ENCODE measurements around the gene ATRX. TPM values are rescaled to one million over a fixed set of nuclear protein-coding genes. Genes with fewer than 3 reads are reported as not detected.
"Not testable (repeated sequence)": the region's sequence is repeated elsewhere in the genome, so short reads cannot be mapped to it uniquely, and the experiment has no call there.

The ATRX gene, protein sequence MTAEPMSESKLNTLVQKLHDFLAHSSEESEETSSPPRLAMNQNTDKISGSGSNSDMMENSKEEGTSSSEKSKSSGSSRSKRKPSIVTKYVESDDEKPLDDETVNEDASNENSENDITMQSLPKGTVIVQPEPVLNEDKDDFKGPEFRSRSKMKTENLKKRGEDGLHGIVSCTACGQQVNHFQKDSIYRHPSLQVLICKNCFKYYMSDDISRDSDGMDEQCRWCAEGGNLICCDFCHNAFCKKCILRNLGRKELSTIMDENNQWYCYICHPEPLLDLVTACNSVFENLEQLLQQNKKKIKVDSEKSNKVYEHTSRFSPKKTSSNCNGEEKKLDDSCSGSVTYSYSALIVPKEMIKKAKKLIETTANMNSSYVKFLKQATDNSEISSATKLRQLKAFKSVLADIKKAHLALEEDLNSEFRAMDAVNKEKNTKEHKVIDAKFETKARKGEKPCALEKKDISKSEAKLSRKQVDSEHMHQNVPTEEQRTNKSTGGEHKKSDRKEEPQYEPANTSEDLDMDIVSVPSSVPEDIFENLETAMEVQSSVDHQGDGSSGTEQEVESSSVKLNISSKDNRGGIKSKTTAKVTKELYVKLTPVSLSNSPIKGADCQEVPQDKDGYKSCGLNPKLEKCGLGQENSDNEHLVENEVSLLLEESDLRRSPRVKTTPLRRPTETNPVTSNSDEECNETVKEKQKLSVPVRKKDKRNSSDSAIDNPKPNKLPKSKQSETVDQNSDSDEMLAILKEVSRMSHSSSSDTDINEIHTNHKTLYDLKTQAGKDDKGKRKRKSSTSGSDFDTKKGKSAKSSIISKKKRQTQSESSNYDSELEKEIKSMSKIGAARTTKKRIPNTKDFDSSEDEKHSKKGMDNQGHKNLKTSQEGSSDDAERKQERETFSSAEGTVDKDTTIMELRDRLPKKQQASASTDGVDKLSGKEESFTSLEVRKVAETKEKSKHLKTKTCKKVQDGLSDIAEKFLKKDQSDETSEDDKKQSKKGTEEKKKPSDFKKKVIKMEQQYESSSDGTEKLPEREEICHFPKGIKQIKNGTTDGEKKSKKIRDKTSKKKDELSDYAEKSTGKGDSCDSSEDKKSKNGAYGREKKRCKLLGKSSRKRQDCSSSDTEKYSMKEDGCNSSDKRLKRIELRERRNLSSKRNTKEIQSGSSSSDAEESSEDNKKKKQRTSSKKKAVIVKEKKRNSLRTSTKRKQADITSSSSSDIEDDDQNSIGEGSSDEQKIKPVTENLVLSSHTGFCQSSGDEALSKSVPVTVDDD (N-terminal part only)
- total RNA-seq (2014; rRNA removed), result 64.0 and 73.0 TPM in 2 replicates
- percentile 93 among the genes with signal in this experiment for Bru-seq, nascent RNA
- percentile 85 among the genes with signal in this experiment for BruChase-seq, experiment 1, labeled RNA remaining after a 6-hour chase
- percentile 88 among the genes with signal in this experiment for BruChase-seq, experiment 2, labeled RNA remaining after a 2-hour chase
- long read RNA-seq, transcript ATRX-213 (10 exons, 3,071 nt), result major isoform, 22 of 345 reads
- long read RNA-seq, transcript ATRX-211 (8 exons, 1,860 nt), result minor isoform, 7 of 345 reads
- long read RNA-seq, partial matches to known transcripts, result 257 of 345 reads
- long read RNA-seq, other reads (novel, unspliced or antisense), result 59 of 345 reads

DNA sequence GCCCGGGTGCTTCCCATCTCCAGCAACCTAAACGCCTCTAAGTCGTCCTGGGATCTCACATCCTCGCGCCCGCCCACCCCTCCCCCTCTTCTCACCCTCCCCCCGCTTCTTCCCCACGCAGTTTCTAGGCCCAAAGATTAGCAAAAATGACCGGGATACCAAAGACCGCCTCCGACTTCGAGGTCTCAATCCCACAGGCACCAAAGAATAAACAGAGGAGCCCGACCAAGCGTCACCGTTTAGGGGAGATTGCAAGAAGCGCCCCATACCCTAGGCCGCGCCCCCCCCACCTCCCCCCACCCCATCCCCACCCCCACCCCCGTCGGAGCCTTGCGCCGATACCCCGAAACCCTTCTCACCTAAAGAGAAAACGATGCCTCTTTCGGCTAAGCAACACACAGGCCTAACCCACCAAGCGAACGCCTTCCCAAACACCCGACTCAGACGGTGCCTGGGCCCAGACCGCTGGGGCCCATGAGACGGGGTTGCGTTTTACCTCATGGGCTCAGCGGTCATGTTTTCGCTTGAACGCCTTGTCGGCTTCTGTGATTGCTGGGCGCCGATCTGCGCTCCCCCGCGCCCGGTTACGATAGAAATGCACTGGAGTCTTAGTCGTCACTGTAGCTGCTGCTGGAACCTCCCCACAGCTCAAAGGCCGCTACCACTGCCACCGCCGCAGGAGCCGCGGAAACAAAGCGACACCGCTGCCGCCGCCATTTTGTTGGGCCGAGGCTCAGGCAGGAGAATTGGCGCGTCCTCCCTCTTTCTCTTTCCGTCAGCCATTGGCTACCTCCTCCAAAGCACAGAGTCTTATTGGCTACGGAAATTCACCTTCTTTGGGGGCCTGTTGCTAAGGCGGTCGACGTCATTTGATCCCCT is at the start of gene ATRX:
Gene ATRX (minus strand): TSS at position 731 of the 879 bp plus-strand sequence. CDS start 215 bp downstream, at position 516.
- ATAC-seq (peak; percentile 85), DNase-seq (peak; percentile 81)
- H3K4me3 ChIP-seq (ENCODE audit: low read length), result peak within 1 kb of the TSS; percentile 100
- POLR2A ChIA-PET (ENCODE audit: unreplicated experiment), result no interaction called here
- CTCF ChIA-PET, result no interaction called here
- H2AFZ ChIP-seq (ENCODE audit: low read length), result peak within 1 kb of the TSS; percentile 98
- peak within 1 kb of the TSS; percentile 88 for H3K27ac ChIP-seq (ENCODE audit: low read length)
- H3K9me3 ChIP-seq (ENCODE audit: low read length), result no peaks in the 10 kb centered on the region
- peaks cover 62% of the 10 kb centered on the region for H3K79me2 ChIP-seq (ENCODE audit: low read length)
- peaks cover 22% of the 10 kb centered on the region for H3K4me1 ChIP-seq (ENCODE audit: insufficient read depth, low read length)
- peaks cover 42% of the 10 kb centered on the region for H4K20me1 ChIP-seq (ENCODE audit: low read length)
- 0 out of 2 replicates have a peak, but pooled peaks cover 2% of the 10 kb centered on the region for H3K36me3 ChIP-seq (ENCODE audit: low read depth, low read length)
- H3K9me2 ChIP-seq (replicated peaks; ENCODE audit: low read length), result no peaks in the 10 kb centered on the region
- H3K4me2 ChIP-seq (ENCODE audit: low read length), result peak within 1 kb of the TSS; percentile 93
- H3K9ac ChIP-seq (ENCODE audit: low read length), result peak within 1 kb of the TSS; percentile 96
- TF ChIP-seq EZH2 (IDR thresholded peaks at IDR 0.05; ENCODE audit: low read length, unreplicated experiment), result no peak
- no peak for TF ChIP-seq CTCF (conservative IDR thresholded peaks at IDR 0.05; ENCODE audit: low read depth, low read length)
- TF ChIP-seq EZH2phosphoT487 (IDR thresholded peaks at IDR 0.05; ENCODE audit: borderline replicate concordance, low read length), result no peak
- intact Hi-C loops (cut with micrococcal nuclease), result loop anchor here (5.0 to 10.0 kb wide), 2 partner anchors 111 to 112 kb away; partner anchors contain the start of genes COX7B and MAGT1
- BruUV-seq (replicated peaks), result no TSS peak
- H3F3A ChIP-seq (ENCODE audit: low read length, unreplicated experiment), result no peaks in the 10 kb centered on the region
- H3K27me3 ChIP-seq (ENCODE audit: low read length), result no peaks in the 10 kb centered on the region

GRCh38 chrX:77831544-77831943 is 45.5 kb upstream of the ATRX start:
- H4K20me1 ChIP-seq (ENCODE audit: low read length); BruUV-seq (replicated peaks); H3K27ac ChIP-seq (ENCODE audit: low read length); H3K27me3 ChIP-seq (ENCODE audit: low read length); H2AFZ ChIP-seq (ENCODE audit: low read length); H3K9me2 ChIP-seq (replicated peaks; ENCODE audit: low read length); intact Hi-C loops (cut with micrococcal nuclease); H3K4me2 ChIP-seq (ENCODE audit: low read length); CTCF ChIA-PET; H3F3A ChIP-seq (ENCODE audit: low read length, unreplicated experiment); H3K36me3 ChIP-seq (ENCODE audit: low read depth, low read length); H3K4me3 ChIP-seq (ENCODE audit: low read length); POLR2A ChIA-PET (ENCODE audit: unreplicated experiment); H3K4me1 ChIP-seq (ENCODE audit: insufficient read depth, low read length); H3K9me3 ChIP-seq (ENCODE audit: low read length); H3K9ac ChIP-seq (ENCODE audit: low read length); ATAC-seq; DNase-seq; H3K79me2 ChIP-seq (ENCODE audit: low read length): not testable (repeated sequence)

GRCh38 chrX:77821989-77822388 is 36.0 kb upstream of the ATRX start:
- POLR2A ChIA-PET (ENCODE audit: unreplicated experiment); CTCF ChIA-PET; H3K4me2 ChIP-seq (ENCODE audit: low read length); H3K4me3 ChIP-seq (ENCODE audit: low read length); H3K9me2 ChIP-seq (replicated peaks; ENCODE audit: low read length); H3K27me3 ChIP-seq (ENCODE audit: low read length); H3K9me3 ChIP-seq (ENCODE audit: low read length); H3K4me1 ChIP-seq (ENCODE audit: insufficient read depth, low read length); H3K9ac ChIP-seq (ENCODE audit: low read length); H3F3A ChIP-seq (ENCODE audit: low read length, unreplicated experiment); intact Hi-C loops (cut with micrococcal nuclease); H4K20me1 ChIP-seq (ENCODE audit: low read length); DNase-seq; ATAC-seq; BruUV-seq (replicated peaks); H3K27ac ChIP-seq (ENCODE audit: low read length); H3K36me3 ChIP-seq (ENCODE audit: low read depth, low read length); H3K79me2 ChIP-seq (ENCODE audit: low read length); H2AFZ ChIP-seq (ENCODE audit: low read length): not testable (repeated sequence)

All from PC-3 (cell line).